ENCODE measurements around the gene PSENEN. TPM values are rescaled to one million over a fixed set of nuclear protein-coding genes. Genes with fewer than 3 reads are reported as not detected.

Gene PSENEN
- total and polyA plus RNA-seq, 2 donors (not counting 1 experiment from before 2014, with no cell fraction given) = 16.0 to 31.4 TPM

DNA sequence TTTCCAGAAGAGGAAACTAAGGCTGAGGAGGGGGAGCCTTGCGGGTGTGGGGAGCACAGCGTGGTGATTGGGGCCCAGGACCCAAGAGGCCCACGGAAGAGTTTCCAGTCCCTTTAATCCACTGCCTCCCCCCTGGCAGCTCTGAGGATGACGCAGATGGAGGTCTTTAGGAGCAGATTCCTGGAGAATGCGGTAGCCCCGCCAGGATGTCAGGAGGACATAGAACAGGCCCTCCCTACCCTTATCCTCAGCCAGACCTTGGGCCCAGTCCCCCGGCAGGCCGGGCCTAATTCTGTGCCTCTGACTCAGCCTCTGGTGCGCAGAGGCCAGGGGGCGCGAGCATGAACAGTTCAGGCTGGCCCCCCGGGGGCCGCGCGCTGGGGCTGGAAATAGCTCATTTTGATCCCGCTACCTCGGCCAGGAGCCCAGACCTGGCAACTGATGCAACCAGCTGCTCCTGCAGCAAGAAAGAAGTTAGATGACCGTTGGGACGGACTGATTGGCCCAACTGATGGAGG lies 11.8 kb downstream of the PSENEN start:
- Histone ChIP-seq H3K79me2 (ENCODE audit: control insufficient read depth, insufficient read depth, low read length) (peaks cover 23% of the 10 kb centered on the region), H3K9ac (ENCODE audit: insufficient read depth, low read length) (peak overlapping the region; percentile 94), H3K27ac (ENCODE audit: insufficient read depth, low read length) (peak overlapping the region; percentile 99), H3K4me2 (ENCODE audit: extremely low read depth, insufficient read depth, low read length) (peak overlapping the region; percentile 76), H3K4me1 (ENCODE audit: control insufficient read depth, extremely low read depth, insufficient read depth, low read length) (peaks cover 17% of the 10 kb centered on the region), H3K36me3 (ENCODE audit: control insufficient read depth, insufficient read depth, low read length) (peaks cover 30% of the 10 kb centered on the region), H2AFZ (ENCODE audit: low read length) (no peak overlapping the region), H4K20me1 (ENCODE audit: control insufficient read depth, extremely low read depth, insufficient read depth, low read length) (no peaks in the 10 kb centered on the region), H3K27me3 (ENCODE audit: control insufficient read depth, insufficient read depth, low read length) (no peaks in the 10 kb centered on the region), H3K9me3 (ENCODE audit: control insufficient read depth, insufficient read depth, low read depth, low read length) (no peaks in the 10 kb centered on the region), H3K4me3 (replicated peaks in 1 of 4; ENCODE audit: control extremely low read depth in 1 of 4, insufficient read depth in 1 of 4, low read depth in 3 of 4, low read length in 4 of 4) (peak overlapping the region in 3 of 4 experiments; percentile 73 to 87 (median 83))
- TF ChIP-seq, protein P1, sequence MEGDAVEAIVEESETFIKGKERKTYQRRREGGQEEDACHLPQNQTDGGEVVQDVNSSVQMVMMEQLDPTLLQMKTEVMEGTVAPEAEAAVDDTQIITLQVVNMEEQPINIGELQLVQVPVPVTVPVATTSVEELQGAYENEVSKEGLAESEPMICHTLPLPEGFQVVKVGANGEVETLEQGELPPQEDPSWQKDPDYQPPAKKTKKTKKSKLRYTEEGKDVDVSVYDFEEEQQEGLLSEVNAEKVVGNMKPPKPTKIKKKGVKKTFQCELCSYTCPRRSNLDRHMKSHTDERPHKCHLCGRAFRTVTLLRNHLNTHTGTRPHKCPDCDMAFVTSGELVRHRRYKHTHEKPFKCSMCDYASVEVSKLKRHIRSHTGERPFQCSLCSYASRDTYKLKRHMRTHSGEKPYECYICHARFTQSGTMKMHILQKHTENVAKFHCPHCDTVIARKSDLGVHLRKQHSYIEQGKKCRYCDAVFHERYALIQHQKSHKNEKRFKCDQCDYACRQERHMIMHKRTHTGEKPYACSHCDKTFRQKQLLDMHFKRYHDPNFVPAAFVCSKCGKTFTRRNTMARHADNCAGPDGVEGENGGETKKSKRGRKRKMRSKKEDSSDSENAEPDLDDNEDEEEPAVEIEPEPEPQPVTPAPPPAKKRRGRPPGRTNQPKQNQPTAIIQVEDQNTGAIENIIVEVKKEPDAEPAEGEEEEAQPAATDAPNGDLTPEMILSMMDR (conservative IDR thresholded peaks at IDR 0.05 in 1 of 2, IDR thresholded peaks at IDR 0.05 in 1 of 2; ENCODE audit: low read depth in 1 of 2, low read length in 2 of 2) = no peak
- no peak for TF ChIP-seq EZH2 (IDR thresholded peaks at IDR 0.05; ENCODE audit: low read length, missing control alignments)
- peak; percentile 96 to 98 for DNase-seq (ENCODE audit: low read depth in 2 of 2)

DNA sequence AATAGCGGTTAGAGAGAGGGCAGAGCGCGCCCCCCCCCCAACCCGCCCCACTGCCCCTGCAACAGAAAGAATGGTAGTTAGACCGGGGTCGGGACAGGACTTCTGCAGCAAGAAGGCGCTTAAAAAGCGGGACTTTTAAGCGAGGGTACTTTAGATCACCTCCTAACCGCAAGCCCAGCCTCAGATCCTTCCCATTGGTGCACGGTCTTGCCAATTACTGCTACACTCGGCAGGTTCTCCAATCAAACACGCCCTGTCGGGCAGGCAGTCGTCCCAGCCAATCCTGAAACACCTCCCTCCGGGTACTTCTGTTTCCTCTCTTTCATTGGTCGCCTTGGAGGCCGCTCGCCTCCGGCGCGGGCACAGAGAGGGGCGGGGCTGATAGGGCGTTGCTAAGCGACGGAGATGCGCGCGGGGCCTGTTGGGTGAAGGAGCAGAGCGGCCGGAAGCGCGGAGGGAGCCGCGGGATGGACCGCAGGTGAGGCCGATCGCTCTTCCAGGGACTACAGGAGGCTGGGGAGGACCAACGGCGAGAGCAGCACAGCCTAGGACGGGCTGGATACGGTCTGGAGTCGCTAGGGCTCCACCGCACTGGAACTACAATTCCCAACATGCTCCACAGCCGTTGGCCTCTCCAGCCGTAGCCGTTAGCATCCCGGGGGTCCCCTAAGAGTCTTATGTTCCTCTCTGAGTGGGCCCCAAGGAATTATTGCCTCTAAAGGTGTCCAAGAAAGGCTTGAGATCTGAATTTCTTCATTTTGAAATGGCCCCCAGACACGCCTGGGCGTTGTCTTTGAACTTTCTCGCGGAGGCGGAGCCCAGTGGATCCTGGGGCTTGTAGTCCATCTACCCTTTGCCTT lies 12.5 kb downstream of the PSENEN start, which contains the start of gene PROSER3:
Gene PROSER3 (plus strand): TSS at position 428 of the 860 bp plus-strand sequence. CDS start 40 bp downstream, at position 468.
- Histone ChIP-seq H3K4me1 (ENCODE audit: control insufficient read depth, extremely low read depth, insufficient read depth, low read length) (peaks cover 17% of the 10 kb centered on the region), H2AFZ (ENCODE audit: low read length) (peak within 1 kb of the TSS; percentile 73), H3K79me2 (ENCODE audit: control insufficient read depth, insufficient read depth, low read length) (peaks cover 23% of the 10 kb centered on the region), H4K20me1 (ENCODE audit: control insufficient read depth, extremely low read depth, insufficient read depth, low read length) (no peaks in the 10 kb centered on the region), H3K27me3 (ENCODE audit: control insufficient read depth, insufficient read depth, low read length) (no peaks in the 10 kb centered on the region), H3K27ac (ENCODE audit: insufficient read depth, low read length) (peak within 1 kb of the TSS; percentile 99), H3K9me3 (ENCODE audit: control insufficient read depth, insufficient read depth, low read depth, low read length) (no peaks in the 10 kb centered on the region), H3K4me2 (ENCODE audit: extremely low read depth, insufficient read depth, low read length) (peak within 1 kb of the TSS; percentile 76), H3K4me3 (replicated peaks in 1 of 4; ENCODE audit: control extremely low read depth in 1 of 4, insufficient read depth in 1 of 4, low read depth in 3 of 4, low read length in 4 of 4) (peak within 1 kb of the TSS; percentile 85 to 98 (median 86)), H3K9ac (ENCODE audit: insufficient read depth, low read length) (peak within 1 kb of the TSS; percentile 94), H3K36me3 (ENCODE audit: control insufficient read depth, insufficient read depth, low read length) (peaks cover 23% of the 10 kb centered on the region)
- TF ChIP-seq, protein P1 (conservative IDR thresholded peaks at IDR 0.05 in 1 of 2, IDR thresholded peaks at IDR 0.05 in 1 of 2; ENCODE audit: low read depth in 1 of 2, low read length in 2 of 2) = no peak
- no peak for TF ChIP-seq EZH2 (IDR thresholded peaks at IDR 0.05; ENCODE audit: low read length, missing control alignments)
- DNase-seq (ENCODE audit: low read depth in 2 of 2) = peak; percentile 100

DNA sequence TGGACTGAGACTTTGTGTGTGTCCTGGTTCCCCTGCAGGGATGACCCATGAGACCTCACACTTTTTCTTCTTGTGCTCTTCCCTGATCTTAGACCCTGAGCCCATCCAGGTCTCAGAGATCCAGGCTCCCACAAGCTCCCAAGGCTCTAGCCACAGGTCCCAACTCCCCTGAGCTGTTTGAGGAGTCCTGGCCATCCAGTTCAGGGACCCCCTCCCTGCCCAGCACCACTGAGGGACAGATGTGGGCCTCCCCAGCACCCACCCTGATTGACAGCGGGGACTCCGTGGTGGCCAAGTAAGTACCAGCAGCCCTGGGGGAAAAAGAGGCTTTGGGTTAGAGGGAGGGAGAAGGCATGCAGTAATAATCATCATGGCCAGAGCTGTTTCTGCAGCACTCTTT lies 14.2 kb downstream of the PSENEN start:
- H3K4me2 ChIP-seq (ENCODE audit: extremely low read depth, insufficient read depth, low read length) = no peak overlapping the region
- H2AFZ ChIP-seq (ENCODE audit: low read length) = no peak overlapping the region
- no peaks in the 10 kb centered on the region for H3K27me3 ChIP-seq (ENCODE audit: control insufficient read depth, insufficient read depth, low read length)
- peaks cover 17% of the 10 kb centered on the region for H3K36me3 ChIP-seq (ENCODE audit: control insufficient read depth, insufficient read depth, low read length)
- DNase-seq (ENCODE audit: low read depth in 2 of 2) = no peak
- H3K79me2 ChIP-seq (ENCODE audit: control insufficient read depth, insufficient read depth, low read length) = peaks cover 23% of the 10 kb centered on the region
- peak overlapping the region in 1 of 4 experiments; percentile 98 for H3K4me3 ChIP-seq (replicated peaks in 1 of 4; ENCODE audit: control extremely low read depth in 1 of 4, insufficient read depth in 1 of 4, low read depth in 3 of 4, low read length in 4 of 4)
- no peaks in the 10 kb centered on the region for H3K9me3 ChIP-seq (ENCODE audit: control insufficient read depth, insufficient read depth, low read depth, low read length)
- peaks cover 17% of the 10 kb centered on the region for H3K4me1 ChIP-seq (ENCODE audit: control insufficient read depth, extremely low read depth, insufficient read depth, low read length)
- no peaks in the 10 kb centered on the region for H4K20me1 ChIP-seq (ENCODE audit: control insufficient read depth, extremely low read depth, insufficient read depth, low read length)
- H3K27ac ChIP-seq (ENCODE audit: insufficient read depth, low read length) = peak overlapping the region; percentile 8
- TF ChIP-seq EZH2 (IDR thresholded peaks at IDR 0.05; ENCODE audit: low read length, missing control alignments) = no peak
- TF ChIP-seq, protein P1 (conservative IDR thresholded peaks at IDR 0.05 in 1 of 2, IDR thresholded peaks at IDR 0.05 in 1 of 2; ENCODE audit: low read depth in 1 of 2, low read length in 2 of 2) = no peak
- no peak overlapping the region for H3K9ac ChIP-seq (ENCODE audit: insufficient read depth, low read length)

All from fibroblast of lung (primary cell).